Coronary artery (tissue), 2 donors: ENCODE data around the gene PREX1.

ENCODE experiments used
- DNase-seq: peaks from one replicate; pipeline ENCODE4 v3.0.0-alpha.2; 2017; ENCODE audit warnings: low spot score
- H3K27ac ChIP-seq, 2 donors: fragments of 200-600 bp; sonication (generic); one replicate each; pipeline ENCODE4 v1.5.1; 2016 to 2019
- H3K4me3 ChIP-seq: fragments of 200-600 bp; sonication (generic); 2 replicates; pipeline ENCODE4 v1.5.1; 2016; ENCODE audit warnings: mild to moderate bottlenecking, moderate library complexity
- TF ChIP-seq, protein P1 (sequence below): fragments of 200-600 bp; sonication (generic); IDR thresholded peaks from one replicate; pipeline ENCODE4 v1.5.1; 2019; ENCODE audit warnings: antibody characterized with exemption

Gene PREX1

GRCh38 chr20:48821261-48821920 lies 6.4 kb downstream of the PREX1 start:
- TF ChIP-seq, protein P1, sequence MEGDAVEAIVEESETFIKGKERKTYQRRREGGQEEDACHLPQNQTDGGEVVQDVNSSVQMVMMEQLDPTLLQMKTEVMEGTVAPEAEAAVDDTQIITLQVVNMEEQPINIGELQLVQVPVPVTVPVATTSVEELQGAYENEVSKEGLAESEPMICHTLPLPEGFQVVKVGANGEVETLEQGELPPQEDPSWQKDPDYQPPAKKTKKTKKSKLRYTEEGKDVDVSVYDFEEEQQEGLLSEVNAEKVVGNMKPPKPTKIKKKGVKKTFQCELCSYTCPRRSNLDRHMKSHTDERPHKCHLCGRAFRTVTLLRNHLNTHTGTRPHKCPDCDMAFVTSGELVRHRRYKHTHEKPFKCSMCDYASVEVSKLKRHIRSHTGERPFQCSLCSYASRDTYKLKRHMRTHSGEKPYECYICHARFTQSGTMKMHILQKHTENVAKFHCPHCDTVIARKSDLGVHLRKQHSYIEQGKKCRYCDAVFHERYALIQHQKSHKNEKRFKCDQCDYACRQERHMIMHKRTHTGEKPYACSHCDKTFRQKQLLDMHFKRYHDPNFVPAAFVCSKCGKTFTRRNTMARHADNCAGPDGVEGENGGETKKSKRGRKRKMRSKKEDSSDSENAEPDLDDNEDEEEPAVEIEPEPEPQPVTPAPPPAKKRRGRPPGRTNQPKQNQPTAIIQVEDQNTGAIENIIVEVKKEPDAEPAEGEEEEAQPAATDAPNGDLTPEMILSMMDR: no peak
- Histone ChIP-seq H3K4me3 (no peak overlapping the region), H3K27ac (peak overlapping the region in 1 of 2 donors; percentile 45)
- DNase-seq: no peak

DNA sequence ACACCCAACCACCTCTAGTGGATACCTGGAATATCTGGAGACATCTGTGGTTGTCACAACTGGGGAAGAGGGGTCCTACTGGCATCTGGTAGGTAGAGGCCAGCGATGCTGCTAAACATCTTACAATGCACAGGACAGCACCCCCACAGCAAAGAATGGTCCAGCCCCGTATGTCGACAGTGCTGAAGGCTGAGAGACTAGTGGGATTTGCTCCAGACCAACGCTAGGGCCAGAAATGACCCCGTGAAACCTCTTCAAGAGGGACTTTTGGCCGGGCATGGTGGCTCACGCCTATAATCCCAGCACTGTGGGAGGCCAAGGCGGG lies 7.2 kb downstream of the PREX1 start:
- DNase-seq: no peak
- Histone ChIP-seq H3K27ac (peak overlapping the region in 1 of 2 donors; percentile 45), H3K4me3 (no peak overlapping the region)
- TF ChIP-seq, protein P1: no peak

DNA sequence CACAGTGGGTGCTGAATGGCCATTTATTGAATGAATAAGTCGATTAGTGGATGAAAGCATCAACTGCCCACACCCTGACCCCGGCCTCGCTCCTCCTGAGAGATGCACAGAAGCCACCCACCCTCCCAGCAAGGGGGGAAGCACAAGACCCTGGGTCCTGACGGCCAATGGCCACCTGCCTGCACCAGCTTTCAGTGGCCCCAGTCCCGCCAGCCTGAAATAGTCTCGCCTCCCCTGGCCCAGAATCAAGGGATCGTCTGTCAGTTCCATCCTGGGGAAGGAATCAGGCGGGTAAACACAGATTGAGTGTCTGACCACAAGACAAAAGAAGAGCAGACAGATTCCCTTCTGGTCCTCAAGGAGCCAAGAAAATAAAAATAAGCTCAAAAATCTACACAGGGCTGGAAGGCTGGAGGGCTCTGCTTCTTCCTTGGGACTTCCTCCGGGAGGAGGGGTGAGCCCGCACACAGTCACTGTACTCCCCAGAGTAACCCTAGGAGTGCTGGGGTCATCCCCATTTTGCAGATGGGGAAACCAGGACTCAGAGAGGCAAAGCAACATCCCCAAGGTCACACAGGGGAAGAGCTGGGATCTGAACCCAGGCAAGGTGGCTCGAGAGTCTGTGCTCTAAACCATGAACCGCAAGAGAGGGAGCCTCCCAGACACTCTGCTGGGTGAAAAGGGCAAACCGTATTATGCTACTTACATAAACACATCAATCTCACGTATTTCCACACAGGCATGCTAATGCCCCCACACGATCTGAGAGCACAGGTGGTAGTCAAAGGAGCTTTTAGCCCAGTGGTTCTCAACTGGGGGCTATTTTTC lies 7.8 kb downstream of the PREX1 start:
- DNase-seq: no peak
- H3K4me3 ChIP-seq: no peak overlapping the region
- H3K27ac ChIP-seq: peak overlapping the region in 1 of 2 donors; percentile 45
- TF ChIP-seq, protein P1: no peak

GRCh38 chr20:48819089-48819488 lies 8.7 kb downstream of the PREX1 start:
- DNase-seq: no peak
- H3K4me3 ChIP-seq: no peak overlapping the region
- TF ChIP-seq, protein P1: no peak
- H3K27ac ChIP-seq: no peak overlapping the region

DNA sequence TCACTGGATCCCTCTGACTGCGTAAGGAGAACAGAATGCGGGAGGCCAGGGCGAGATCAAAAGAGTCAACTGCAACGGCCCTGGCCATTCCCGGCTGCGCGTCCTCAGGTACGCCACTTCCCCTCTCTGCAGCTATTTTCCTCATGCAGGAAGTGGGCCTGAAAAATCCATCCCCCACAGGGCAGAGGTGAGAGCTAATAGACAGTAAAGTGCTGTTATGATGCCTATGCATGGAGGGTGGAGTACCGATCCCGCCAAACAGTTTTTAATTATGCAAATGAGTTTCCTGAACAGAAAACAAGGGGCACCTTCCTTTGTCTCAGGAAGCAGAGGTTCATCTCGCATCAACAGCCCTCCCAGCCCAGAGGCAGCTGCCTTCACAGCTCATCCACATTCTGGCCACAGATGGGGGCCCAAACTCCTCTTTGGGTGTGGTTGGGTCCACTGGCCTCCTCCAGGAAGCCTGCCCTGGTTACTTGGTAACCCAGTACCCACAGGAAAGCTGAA lies 9.3 kb downstream of the PREX1 start:
- Histone ChIP-seq H3K4me3 (no peak overlapping the region), H3K27ac (no peak overlapping the region)
- no peak for DNase-seq
- TF ChIP-seq, protein P1: no peak

GRCh38 chr20:48818031-48818370 lies 9.8 kb downstream of the PREX1 start:
- H3K27ac ChIP-seq: no peak overlapping the region
- no peak for DNase-seq

More at GRCh38 chr20:48818031-48818370, 9.8 kb downstream of the PREX1 start:
- H3K4me3 ChIP-seq: no peak overlapping the region
- TF ChIP-seq, protein P1: no peak
